A204.1 (cell line): ENCODE measurements around the gene C11orf98.
"Not testable (repeated sequence)": the region's sequence is repeated elsewhere in the genome, so short reads cannot be mapped to it uniquely, and the experiment has no call there.

ENCODE experiments used
- FAIRE-seq: peaks from 2 replicates; lab custom pipeline; 2012; peaks lifted over from hg19 to GRCh38; lab: Jason Lieb, UNC

The C11orf98 gene

DNA sequence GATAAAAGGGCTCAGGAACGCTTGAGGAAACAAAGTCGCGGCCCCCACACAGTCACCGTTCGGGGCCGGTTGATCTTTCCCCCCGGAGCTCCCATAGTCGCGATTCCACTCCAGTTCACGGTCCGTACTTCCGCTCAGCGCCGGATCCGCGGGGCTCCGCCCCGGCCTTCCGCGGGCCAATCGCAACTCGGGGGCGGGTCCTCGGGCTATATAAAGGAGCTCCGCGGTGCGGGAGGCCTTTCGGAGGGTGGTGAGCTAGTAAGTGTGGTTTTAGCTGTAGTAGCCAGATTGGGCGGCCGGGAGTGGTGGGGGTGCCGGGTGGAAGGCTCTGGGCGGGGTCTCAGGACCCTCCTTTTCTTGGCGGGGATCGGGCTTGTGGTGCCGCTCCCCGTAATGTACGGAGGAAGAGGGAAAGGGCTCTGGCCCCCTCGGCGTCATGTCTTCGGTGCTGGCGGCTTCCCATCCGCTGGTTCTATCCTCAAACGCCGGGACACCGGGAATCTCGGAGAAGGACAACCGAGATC lies at the start of gene C11orf98, which contains the start of gene CSKMT:
TSS of gene C11orf98 (minus strand) at position 136 of the 524 bp plus-strand sequence. CDS start at position 95, 41 bp downstream.
TSS of gene CSKMT (plus strand) at position 238 of the 524 bp plus-strand sequence. CDS start 568 bp downstream, outside the sequence.
- FAIRE-seq: peak; percentile 69

DNA sequence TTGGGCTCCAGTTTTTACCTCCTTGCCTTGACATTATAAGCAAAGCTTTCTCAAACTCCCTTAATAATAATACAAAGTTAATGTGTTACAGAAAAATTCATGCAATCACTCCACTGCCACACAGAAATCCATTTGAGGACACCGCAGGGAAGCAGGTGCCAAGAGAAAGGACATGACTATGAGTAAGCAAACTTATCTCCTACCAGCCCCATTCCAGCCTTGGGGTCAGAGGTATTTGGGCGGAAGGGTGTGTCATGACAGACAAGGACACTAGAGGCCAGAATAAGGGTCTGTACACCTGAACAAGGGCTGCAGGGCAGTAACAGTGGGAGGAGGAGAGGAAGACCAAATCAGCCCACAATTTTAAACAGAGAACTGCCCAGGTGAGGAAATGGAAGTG lies 48.3 kb upstream of the C11orf98 start:
- no peak for FAIRE-seq

DNA sequence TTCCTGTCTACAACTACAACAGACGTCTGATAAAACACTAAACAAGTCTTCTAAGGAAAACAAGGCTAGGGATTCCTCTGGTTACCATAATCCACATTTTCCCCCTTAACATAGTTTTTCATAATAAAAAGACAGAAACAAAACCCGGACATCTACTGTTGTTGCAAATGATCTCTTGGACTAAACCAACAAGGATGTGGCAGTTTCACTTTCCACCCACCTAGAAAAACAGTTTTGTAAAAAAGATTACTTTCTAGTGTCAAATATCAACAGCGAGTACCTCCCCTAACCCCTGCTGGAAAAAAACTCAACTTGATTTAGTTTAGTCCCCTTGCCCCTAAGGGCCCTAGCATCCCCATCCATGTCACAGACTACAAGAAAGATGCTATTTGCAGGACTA lies 47.9 kb upstream of the C11orf98 start:
- no peak for FAIRE-seq

DNA sequence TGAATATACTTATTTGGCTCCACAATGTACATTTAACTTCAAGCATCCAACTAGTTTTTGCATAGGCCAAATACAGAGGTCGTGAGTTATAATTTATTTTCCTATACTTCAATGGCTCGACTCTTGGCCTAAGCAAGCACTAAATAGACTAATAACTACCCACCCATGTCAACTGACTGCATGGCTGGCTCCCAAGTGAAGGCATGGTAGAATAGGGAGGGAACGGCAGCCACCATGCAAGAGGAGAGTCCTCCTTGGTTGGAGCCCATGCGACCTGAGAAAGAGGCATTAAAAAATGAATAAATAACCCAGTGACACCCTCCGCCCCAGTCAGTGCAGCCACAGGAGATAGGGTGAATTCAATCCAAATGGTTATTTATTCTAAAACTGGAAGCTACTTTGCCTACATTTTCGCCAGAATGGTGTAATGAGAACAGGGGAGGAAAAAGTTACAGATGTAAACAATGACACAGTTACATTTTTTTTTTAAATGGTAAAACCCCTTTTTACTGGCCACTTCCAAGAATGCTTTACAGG lies 47.3 kb upstream of the C11orf98 start:
- no peak for FAIRE-seq

DNA sequence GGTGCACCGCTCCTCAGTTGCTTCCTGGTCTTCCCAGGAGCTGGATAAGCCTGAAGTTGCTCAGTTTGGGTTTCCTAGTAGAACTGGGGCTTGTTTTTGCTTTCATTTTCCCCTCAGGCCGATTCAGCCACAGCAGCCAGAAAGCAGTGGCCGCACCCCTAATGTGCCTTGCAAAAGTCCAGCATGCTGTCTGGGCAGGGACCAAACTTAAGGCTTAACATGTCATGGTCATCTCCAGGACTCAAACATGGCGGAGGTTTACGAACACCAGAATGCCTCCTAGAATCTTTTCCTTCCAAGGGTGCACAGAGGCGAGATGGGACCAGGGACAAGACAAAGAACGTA lies 45.0 kb upstream of the C11orf98 start:
- no peak for FAIRE-seq

DNA sequence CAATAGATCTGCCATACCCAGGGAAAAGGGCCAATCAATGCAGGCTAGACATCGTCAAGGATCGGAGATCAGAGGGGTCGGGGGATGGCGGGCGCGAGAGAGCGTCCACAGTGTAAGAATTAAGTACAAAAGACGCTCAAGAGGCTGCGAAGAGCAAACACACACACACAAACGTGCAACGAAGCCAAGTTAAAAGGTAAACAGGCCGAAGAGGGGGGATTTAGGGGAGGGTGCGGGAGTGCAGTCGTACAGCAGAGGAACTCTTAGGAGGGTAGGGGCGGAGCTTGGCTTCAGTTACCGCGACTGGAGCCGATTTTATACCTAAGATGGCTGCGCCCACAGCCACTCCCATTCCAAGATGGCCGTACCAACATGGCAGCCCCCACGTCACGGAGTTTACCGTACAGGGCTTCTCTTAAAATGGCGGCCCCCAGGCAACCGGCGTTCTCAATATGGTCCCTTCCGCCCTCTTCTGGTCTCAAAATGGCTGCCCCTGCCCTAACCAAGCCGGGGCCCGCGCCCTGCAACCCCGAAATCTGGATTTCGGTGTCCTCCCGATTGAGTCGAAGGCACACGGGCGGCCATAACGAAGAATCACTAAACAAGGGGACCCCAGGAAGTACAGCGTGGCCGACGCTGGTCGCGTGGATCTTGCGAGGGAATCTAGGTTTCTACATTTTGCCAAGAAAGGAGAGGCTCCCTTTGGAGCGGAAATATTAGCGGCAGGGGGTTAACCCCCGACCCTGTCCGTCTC lies 44.4 kb upstream of the C11orf98 start:
- peak; percentile 91 for FAIRE-seq

DNA sequence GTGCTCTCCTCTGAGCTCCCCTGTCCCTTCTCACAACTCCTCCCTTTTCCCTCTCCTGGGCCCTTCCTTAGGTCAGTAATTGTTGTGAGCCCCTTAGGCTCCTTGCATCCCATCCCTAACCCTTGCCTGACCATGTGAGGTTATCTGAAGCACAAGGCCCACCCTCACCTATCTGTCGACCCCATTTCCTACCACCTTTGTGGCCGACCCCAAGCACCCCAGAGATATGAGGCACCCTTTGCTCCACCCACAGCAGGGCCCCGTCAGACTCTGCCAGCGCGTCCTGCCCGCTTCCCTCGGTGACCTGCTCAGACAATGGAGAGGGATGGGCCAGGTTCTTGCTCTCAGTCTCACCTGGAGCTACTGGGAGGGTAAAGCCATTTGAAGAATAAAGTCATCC lies 43.8 kb upstream of the C11orf98 start:
- FAIRE-seq: no peak

DNA sequence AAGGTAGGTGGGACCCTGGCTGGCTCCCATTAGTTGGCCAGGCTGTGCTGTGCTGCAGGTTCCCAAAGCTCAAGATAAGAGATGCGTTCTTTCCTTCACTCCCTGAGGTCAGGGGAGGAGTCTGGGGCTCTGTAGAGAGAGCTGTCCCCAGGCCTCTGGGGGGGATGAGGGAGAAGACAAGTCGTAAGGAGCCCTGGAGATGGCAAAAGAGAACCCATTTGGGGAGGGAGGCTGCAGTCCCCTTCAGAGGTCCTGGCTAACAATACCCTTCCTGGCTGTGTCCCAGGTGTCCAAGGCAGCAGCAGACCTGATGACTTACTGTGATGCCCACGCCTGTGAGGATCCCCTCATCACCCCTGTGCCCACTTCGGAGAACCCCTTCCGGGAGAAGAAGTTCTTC lies 43.4 kb upstream of the C11orf98 start:
- no peak for FAIRE-seq

DNA sequence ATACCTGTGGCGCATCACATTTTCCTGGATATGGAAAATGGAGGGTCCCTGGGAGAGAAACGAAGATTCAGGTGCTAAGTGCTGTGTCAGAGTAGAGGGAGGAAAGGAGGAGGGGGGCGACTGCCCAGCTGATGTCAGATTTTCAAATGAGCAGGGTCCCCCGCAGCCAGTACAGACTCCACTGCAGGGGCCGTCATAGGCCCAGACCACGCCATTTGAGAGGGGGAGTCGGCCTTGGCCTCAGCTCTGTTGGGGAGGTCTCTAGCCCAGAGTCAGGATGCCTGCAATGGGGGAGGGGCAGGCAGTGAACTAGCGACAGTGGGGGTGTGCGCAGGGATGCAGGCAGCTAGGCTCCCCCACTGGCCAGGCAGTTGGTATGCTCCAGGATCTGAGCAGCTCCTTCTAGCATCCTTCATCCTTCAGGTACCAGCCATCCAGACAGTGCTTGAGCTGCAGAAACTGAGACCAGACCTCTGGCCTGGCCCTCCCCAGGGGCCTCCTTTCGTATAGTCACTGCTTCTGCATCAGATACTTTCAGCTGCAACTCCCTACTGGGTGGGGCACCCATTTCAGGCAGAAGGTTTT lies 42.4 kb upstream of the C11orf98 start, which contains the start of the genes BSCL2 and GNG3:
TSS of gene BSCL2 (minus strand) at position 148 of the 585 bp plus-strand sequence. CDS start 229 bp downstream, outside the sequence.
TSS of gene GNG3 (plus strand) at position 400 of the 585 bp plus-strand sequence. CDS start 620 bp downstream, outside the sequence.
- no peak for FAIRE-seq

DNA sequence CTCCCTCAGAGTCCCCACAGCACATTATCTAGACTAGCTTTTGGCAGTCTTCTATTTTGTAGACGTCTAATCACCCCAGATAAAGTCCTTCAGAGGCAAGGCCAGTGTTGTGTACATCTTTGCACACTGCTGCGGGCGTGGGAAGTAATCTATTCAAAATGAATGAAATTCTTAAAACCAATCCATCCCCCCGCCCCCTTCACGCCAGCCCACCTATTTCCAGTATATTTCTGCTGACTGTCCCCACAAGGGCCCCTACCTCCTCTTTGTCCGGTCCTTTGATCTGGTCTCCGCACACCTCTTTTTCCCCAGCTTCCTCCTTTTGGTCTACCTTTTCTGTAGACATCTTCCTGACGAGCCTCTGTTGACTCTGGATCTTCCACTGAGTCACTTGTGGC lies 41.8 kb upstream of the C11orf98 start:
- no peak for FAIRE-seq

DNA sequence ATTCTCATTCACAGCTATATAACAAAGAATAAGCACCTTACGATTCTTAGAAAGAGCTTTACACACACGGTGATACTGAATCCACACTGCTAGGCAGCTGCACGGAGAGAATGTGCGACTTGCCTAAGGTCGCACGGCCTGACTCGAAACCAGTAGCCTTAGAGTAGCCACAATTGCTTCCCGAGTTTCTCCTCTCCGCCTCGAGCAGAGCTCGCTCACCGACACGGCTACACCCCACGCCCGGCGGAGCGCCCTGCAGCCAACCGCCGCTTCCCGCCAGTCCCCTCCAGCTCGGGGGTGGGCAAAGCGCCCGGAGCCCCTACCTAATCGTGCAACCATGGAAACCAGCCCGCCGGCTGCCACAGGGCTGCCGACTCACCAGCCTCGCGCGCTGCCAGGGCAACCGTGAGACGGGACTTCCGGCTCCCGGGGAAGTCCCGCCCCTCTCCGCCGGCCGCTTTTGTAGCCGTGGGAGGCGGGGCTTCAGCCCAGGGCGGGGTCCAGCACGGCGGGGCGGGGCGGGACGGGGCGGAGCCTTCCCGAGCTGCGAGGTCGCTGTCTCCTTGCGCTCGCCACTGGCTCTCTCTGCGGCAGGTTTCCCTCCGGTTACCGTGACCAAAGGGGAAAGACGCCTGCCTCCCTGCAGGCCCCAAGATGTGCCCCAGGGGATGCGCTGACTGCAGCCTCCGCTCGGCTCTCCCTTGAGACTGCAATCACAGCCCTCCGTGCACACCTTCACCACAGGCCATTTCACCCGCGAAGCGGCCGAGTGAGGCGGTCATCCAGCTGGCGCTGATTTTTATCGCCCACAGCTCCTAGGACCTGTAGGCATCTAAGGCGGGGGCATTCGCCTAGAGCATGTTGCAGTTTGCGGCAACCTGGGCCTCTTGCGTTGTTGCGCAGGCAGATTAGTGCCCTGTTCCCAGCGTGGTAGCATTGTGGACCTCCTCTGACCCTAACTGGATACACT lies 41.2 kb upstream of the C11orf98 start:
- no peak for FAIRE-seq

DNA sequence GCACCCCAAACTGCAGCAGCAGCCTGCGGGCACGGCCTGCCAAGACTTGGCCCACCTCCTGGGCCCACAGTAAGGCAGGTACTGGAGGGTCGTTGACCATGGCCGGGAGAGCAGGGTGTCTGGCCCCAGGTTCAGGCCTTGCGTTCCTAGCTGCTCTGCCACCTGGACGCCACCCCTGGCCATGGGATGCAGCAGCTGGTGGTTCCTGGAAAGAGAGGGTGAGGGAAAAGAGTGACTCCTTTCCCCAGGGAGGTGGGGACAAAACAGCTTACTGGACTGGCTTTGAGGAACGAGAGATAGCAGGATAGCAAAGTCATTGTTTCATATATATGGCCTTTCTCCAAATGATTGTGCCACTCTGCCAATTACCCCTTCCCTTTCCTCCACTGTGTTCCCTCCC lies 40.4 kb upstream of the C11orf98 start:
- FAIRE-seq: no peak

DNA sequence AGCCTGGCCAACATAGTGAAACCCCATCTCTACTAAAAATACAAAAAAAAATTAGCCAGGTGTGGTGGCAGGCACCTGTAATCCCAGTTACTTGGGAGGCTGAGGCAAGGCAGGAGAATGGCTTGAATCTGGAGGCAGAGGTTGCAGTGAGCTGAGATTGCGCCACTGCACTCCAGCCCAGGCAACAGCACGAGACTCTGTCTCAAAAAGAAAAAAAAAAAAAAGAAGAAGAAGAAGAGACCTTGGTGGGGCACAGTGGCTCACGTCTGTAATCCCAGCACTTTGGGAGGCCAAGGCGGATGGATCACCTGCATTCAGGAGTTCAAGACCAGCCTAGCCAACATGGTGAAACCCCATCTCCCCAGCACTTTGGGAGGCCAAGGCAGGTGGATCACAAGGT lies 38.9 kb upstream of the C11orf98 start:
- FAIRE-seq: not testable (repeated sequence)

DNA sequence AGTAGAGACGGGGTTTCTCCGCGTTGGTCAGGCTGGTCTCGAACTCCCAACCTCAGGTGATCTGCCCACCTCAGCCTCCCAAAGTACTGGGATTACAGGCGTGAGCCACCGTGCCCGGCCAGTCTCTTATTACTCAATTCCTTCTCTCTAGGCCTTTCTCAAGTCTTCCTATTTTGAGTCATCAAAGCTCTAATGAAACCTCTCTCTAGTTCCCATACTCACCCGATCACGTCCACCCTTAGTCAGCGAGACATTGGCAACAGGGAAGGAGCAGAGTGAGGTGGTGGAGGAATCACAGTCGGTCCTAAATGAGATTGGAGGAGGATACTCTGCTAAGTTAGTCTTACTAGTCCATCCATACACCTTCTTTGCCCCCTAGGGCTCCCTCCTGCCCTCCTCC lies 37.2 kb upstream of the C11orf98 start:
- no peak for FAIRE-seq

DNA sequence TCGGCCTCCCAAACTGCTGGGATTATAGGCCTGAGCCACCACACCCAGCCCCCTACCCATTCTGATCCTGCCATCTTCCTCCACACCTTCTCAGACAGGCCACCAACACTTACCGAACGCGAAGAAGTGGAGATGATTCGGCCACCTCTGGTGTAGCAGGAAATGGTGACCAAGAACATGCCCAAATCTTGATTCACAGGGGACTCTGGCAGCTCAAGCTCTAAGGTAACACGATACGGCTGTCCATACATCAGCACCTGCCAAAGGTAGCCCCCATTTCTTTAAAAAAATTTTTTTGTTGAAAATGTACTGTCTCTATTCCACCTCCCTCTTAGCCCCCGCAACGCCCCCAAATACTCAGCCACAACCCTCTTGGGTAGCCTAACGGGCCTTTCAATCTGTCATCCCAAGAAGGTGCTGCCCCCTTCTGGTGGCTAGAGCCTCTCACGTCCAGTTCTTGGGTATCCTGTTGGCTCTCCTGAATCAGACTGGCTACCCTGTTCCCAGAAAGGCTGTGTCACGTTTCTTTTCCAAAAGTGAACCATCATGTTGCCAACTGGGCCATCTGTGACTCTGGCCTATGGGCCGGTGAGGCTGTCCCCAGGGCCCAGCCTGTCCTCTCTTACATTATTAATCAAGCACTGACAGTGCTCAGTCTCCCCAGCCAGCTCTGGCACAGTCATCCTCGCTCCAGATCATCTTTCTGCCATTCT lies 29.6 kb upstream of the C11orf98 start:
- FAIRE-seq: no peak

DNA sequence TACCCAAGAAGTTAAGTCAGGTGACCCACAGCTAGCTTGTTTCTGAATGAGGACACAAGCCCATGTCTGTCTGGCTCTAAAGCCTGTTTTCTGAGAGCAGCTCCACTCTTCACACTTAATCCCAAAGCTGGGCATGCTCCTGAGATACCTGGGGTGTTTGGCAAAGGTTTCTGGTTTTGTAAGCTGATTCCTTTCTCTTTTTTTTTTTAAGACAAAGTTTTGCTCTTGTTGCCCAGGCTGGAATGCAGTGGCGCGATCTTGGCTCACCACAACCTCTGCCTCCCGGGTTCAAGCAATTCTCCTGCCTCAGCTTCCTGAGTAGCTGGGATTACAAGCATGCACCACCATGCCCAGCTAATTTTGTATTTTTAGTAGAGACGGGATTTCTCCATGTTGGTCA lies 28.6 kb upstream of the C11orf98 start:
- FAIRE-seq: not testable (repeated sequence)

DNA sequence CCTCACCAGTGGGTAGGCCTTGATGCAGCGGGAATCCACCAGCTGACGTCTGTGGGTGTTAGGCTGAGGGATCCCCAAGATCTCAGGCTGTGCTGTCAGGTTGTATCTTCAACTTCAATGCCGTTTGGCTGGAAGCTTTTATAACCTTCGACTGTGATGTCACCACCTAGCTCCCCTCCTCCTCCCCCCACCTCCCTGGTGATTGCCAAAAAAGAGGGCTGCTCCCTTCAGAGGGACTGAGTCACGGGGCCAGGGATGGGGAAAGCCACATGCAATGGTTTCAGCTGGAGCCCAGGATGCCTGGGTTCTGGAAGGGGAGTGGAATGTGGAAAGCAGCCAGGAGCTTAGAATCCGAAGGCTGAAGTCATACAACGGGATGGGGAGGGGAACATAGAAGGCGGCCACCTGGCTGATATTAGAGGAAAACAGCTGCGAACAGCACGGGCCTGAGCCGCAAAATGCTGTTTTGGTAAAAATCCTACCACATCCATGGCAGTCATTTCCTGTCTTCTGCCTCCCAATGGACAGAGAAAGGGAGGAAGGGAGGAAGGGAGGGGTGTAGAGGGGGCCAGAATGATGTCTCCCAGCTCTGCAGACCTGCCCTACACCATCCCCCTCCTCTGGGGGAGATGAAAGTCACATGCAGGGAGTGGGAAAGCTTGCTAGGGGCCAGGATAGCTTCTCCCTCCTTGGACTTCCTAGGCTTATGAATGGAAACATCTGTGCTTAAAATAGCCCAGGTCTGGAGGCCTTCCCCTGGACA lies 24.6 kb upstream of the C11orf98 start, which contains the start of gene LRRN4CL:
TSS of gene LRRN4CL (minus strand) at position 110 of the 763 bp plus-strand sequence. CDS start 1,022 bp downstream, outside the sequence.
- no peak for FAIRE-seq

DNA sequence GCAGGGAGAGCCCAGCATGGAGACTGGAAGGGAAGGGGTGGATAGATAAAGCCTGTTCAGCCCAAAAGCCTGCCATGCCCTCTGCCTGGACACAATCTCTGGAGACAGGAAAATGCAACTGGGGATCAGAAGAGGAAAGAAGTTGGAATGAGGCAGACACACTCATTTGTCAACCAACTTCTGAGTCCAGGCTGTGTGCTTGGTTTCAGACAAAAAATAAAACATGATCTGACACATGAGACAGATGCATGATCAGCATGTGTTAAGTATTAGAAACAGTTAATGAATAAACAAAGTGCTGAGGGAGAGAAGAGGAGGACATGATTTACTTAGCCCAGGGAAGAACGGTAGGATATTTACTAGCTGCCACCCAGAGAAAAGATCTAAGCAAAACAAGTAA lies 23.5 kb upstream of the C11orf98 start:
- no peak for FAIRE-seq

DNA sequence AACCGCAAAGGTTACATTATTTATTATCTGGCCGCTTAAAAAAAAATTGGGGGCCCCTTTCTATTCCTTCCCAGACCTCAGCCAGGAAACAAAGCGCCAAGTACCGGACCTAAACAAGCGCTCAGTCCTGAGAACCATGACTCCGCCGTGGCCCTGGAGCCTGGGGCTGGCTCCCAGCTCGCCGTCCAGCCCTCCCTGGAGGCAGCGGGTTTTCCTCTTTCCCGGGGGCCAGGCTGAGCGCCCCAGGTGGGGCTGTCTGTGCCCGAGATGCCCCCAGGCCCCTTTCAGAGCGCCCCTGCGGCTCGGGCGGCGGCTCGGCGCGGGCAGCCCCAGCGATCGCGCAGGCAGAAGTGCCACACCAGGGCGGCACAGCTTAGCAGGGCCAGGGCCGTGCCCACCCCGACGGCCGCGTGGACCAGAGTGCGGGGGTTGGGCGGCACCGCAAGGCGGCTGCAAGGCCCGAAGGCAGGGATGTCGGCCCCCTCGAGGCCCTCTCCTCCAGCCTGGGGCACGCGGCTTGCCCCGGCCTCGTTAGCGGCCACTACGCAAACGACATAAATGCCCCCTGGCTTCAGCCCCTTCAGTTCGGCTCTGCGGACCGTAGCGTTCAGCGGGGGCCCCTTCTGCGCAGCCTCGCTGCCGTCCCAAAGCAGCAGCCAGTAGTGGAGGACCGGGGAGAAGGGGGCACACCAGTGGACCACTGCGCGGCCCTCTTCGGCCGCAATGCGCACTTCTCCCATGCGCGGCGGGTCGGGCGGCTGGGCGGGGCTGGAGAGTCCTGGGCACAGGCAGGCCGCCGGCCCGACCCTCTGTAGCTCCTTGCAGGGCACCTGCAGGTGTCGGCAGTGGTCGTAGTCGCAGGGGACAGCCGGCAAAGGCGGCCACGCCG lies 22.7 kb upstream of the C11orf98 start:
- no peak for FAIRE-seq
